KBM-7 (cell line): ENCODE measurements around the gene ZNF292.
A peak's percentile ranks its signal among the peaks of the same experiment; 100 is the strongest.
"Not testable (repeated sequence)": the region's sequence is repeated elsewhere in the genome, so short reads cannot be mapped to it uniquely, and the experiment has no call there.

Experiments
- DNase-seq: peaks from one replicate; pipeline ENCODE4 v3.0.0-alpha.2; 2015
- in situ Hi-C: fragments of 300-500 bp; cut with MboI; formaldehyde crosslinking; loops from 2 replicates; pipeline ENCODE4 v1.14.3; 2020; ENCODE audit warnings: low sequenced_read_pairs, low pct_unique_long_range_greater_than_20kb, mixed read lengths

ZNF292 gene

DNA sequence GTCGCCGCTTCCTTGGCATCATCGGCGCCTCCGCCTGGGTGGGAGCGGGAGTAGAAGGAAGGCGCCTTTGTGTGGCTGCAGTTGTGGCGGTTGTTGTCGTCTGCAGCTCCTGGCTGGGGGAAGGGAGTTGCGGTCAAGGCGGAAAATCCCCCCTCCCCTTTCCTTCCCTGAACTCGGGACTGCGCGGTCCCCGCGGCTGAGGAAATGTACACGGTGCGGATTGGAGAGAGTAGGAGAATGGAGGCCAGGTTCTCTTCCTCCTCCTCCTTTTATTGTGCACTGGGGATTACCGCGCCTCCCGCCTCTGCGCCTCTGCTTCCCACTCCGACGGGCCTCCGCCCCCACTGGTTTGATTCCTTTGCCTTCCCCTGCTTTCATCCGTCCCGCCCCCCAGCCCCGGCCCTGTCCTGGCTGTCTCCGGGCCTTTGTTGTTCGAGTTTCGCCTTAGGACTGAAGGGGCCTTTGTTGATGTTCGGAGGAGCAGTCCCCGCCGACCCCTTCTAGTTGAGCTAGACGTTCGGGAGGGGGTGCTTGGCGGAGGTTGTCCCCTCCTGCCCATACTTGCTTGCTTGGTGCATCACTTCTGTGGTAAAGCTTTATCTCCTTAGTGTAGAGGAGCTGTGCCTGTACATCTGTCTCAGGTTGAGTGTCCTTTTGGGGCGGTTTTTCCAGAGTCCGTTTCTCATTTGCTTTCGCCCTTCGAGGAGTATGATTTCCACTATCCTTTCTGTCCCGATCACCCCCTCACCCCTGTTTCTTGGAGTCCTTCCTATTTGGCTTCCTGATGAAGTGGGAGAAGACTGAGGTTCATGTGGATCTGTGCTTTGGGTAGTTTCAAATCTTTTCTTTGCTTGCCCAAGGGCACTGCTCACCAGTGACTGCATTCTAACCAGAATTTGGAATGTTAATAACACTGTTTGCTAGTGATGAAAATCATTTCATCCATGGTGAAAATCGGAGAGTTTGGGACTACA is 764 bp downstream of the ZNF292 start:
- in situ Hi-C loops = no loop called here
- DNase-seq = peak; percentile 80

GRCh38 chr6:87157596-87157995 is 2.2 kb downstream of the ZNF292 start:
- in situ Hi-C loops = not testable (repeated sequence)

GRCh38 chr6:87161299-87161698 is 5.9 kb downstream of the ZNF292 start:
- no peak for DNase-seq
- in situ Hi-C loops = no loop called here

More at GRCh38 chr6:87157596-87157995, 2.2 kb downstream of the ZNF292 start:
- DNase-seq = not testable (repeated sequence)

- no peak for DNase-seq
- in situ Hi-C loops = no loop called here
Observed at GRCh38 chr6:87164004-87164403, 8.6 kb downstream of the ZNF292 start.

DNA sequence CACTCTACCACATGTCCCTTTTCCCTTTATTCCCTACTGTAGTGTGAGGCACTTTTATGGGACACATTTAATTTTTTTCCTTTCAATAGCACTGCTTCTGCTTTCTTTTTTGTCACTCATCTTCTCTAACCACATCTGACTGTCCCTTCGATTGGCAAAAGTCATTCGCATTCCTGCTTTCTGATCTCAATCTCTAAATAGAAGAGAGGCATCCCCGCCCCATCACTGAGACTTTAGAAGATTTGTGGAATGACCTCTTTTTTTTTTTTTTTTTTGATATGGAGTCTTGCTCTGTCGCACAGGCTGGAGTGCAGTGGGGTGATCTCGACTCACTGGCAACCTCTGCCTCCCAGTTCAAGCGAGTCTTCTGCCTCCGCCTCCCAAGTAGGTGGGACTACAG is 9.1 kb downstream of the ZNF292 start:
- in situ Hi-C loops = no loop called here
- DNase-seq = no peak

GRCh38 chr6:87165185-87165584 is 9.8 kb downstream of the ZNF292 start:
- in situ Hi-C loops = no loop called here
- no peak for DNase-seq

GRCh38 chr6:87171938-87172633 is 16.7 kb downstream of the ZNF292 start:
- no peak for DNase-seq
- in situ Hi-C loops = no loop called here

DNA sequence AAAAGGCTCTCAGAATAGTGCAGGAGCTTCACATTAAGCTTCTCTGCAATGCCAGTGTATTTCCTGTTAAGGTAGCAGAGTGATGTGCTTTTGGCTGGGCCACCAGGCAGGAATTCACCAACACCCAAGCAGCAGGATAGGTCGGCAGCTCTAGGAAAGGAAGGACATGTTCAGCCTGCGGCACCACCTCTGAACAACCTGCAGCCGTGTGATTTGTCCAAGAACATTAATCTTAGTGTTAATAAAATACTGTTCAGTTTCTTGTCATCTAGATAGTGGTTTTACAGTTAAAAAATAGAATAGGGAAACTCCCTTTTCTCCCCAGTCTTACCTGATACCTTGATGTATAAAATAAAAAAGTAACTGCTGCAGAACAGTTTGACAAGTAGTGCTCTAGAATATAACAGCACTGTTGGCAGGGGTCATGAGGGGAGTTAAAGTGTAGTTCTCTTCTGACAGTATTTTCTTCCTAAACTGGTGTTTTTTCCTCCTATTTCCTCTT is 18.8 kb downstream of the ZNF292 start:
- peak; percentile 4 for DNase-seq
- in situ Hi-C loops = no loop called here

GRCh38 chr6:87176493-87176892 is 21.1 kb downstream of the ZNF292 start:
- in situ Hi-C loops = no loop called here

GRCh38 chr6:87180105-87180728 is 24.9 kb downstream of the ZNF292 start:
- in situ Hi-C loops = no loop called here
- DNase-seq = no peak

More at GRCh38 chr6:87176493-87176892, 21.1 kb downstream of the ZNF292 start:
- no peak for DNase-seq

DNA sequence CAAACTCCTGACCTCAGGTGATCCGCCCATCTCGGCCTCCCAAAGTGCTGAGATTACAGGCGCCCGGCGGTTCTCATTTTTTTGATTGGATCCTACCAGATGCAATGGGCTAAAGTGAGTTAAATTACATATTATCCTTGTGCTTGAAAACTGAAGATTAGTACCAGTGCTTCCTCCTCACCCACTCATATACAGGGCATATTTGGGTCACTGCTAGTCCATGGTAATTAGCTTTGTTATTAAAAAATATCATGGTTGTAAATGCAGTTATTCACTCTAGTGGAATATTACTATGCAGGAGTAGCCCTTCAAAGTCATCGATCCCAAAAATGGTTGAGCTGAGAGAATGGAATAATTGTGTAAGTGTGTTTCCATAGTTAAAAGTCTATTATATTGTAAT is 26.5 kb downstream of the ZNF292 start:
- DNase-seq = no peak
- in situ Hi-C loops = no loop called here

DNA sequence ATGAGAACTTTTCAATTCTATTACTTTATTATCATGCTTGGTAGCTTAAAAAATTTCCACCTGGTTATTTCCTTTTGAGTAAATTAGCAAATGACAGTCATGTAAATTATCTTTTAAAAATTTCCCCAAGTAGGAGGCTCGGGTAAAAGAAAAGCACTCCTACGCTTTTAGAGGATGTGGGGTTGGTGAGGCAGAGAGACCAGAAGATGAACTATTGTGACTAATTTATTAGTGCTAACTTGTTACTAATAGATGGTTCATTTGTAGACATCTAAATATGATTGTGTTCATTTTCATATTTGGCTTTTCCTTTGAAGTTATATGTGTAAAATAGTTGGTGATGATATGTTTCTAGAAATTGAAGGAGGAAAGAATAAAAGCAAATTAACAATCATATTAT is 27.0 kb downstream of the ZNF292 start:
- in situ Hi-C loops = no loop called here
- DNase-seq = no peak

GRCh38 chr6:87182940-87183339 is 27.6 kb downstream of the ZNF292 start:
- no peak for DNase-seq
- in situ Hi-C loops = no loop called here

GRCh38 chr6:87183687-87184086 is 28.3 kb downstream of the ZNF292 start:
- no peak for DNase-seq
- in situ Hi-C loops = no loop called here

- in situ Hi-C loops = no loop called here
- DNase-seq = no peak
Observed at GRCh38 chr6:87184762-87185250, 29.4 kb downstream of the ZNF292 start.

- no peak for DNase-seq
- in situ Hi-C loops = no loop called here
Observed at GRCh38 chr6:87196275-87196842, 41.0 kb downstream of the ZNF292 start.

GRCh38 chr6:87197547-87197946 is 42.2 kb downstream of the ZNF292 start:
- no peak for DNase-seq
- in situ Hi-C loops = no loop called here

DNA sequence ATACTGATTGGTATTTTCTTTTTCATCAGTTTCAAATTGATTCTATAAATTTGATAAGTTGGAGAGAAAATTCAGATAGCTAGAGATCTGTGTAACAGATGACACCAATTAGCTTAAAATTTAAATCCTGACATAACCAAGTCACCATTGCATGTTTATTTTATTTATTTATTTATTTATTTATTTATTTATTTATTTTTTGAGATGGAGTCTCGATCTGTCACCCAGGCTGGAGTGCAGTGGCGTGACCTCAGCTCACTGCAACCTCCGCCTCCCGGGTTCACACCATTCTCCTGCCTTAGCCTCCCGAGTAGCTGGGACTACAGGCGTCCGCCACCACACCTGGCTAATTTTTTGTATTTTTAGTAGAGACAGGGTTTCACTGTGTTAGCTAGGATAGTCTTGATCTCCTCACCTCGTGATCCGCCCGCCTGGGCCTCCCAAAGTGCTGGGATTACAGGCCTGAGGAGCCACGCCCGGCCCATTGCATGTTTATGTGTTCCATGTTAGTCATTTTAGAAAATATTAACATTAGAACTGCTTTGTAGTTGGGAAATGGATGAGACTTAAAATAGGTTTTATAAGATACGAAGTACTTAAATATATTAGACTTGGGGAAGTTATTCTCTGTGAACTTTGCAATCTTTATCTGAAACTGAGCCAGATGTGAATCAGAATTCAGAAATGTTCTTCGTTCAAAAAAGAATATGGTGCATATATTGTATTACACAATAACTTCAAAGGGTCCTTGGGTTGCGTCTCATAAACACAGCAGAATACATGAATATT is 42.9 kb downstream of the ZNF292 start:
- DNase-seq = not testable (repeated sequence)

More for the DNA sequence above, 42.9 kb downstream of the ZNF292 start:
- in situ Hi-C loops = not testable (repeated sequence)
